HL-60 (cell line): ENCODE data around the gene KCNK15.

Source experiments
- CTCF ChIP-seq: IDR thresholded peaks from one replicate; pipeline ENCODE4 v1.5.1; 2011; ENCODE audit warnings: low read length, control low read depth, inconsistent platforms; ENCODE audit not compliant: insufficient read depth
- GABPA ChIP-seq: IDR thresholded peaks from 2 replicates; pipeline ENCODE4 v1.6.1; 2012; ENCODE audit warnings: low read depth
- POLR2AphosphoS5 ChIP-seq: IDR thresholded peaks from 2 replicates; pipeline ENCODE4 v1.6.1; 2012; ENCODE audit warnings: low read depth
- REST ChIP-seq: IDR thresholded peaks from 2 replicates; pipeline ENCODE4 v1.6.1; 2012; ENCODE audit warnings: low read depth; ENCODE audit not compliant: insufficient replicate concordance
- SPI1 ChIP-seq: IDR thresholded peaks from 2 replicates; pipeline ENCODE4 v1.6.1; 2012; ENCODE audit warnings: low read depth, mild to moderate bottlenecking, borderline replicate concordance

- TF ChIP-seq REST, result no peak
- TF ChIP-seq CTCF, result no peak
- no peak for TF ChIP-seq POLR2AphosphoS5
- TF ChIP-seq GABPA, result no peak
- no peak for TF ChIP-seq SPI1
Observed at GRCh38 chr20:44714701-44715498, 30.8 kb upstream of the KCNK15 start, which contains the start of gene CCN5.
